B cell (primary cell): Measurements from ENCODE around the gene EPC1. TPM values are rescaled to one million over a fixed set of nuclear protein-coding genes. Genes with fewer than 3 reads are reported as not detected.

Experiments used
- ATAC-seq: fragments of 200-7000 bp; cut with Tn5 transposase; one replicate; pipeline ENCODE4 v1.10.0; 2021; ENCODE audit warnings: low read depth, mild to moderate bottlenecking, moderate number of reproducible peaks, moderate library complexity
- CTCF ChIA-PET: fragments of 350-600 bp; sonication (Branson Sonifier 250); formaldehyde crosslinking; loops from one replicate; lab custom pipeline; 2021; ENCODE audit warnings: antibody characterized with exemption, inconsistent platforms; lab: Charles Lee
- POLR2A ChIA-PET: fragments of 350-600 bp; sonication (Branson Sonifier 250); formaldehyde crosslinking; loops from one replicate; lab custom pipeline; 2021; ENCODE audit warnings: antibody characterized with exemption; lab: Charles Lee
- DNase-seq: peaks from one replicate; pipeline ENCODE4 v3.0.0; 2013
- H2AFZ ChIP-seq: 2 replicates; pipeline ENCODE4 v1.6.1; 2012; ENCODE audit warnings: mild to moderate bottlenecking, low read depth, low read length; ENCODE audit not compliant: insufficient read depth, poor library complexity, severe bottlenecking
- H3K27ac ChIP-seq, 2 donors: 1 replicate in 1 of 2; 2 replicates in 1 of 2; pipeline ENCODE4 v1.5.1; 2012 to 2013; ENCODE audit warnings: low read length in 2 of 2, mild to moderate bottlenecking in 2 of 2, moderate library complexity in 1 of 2
- H3K27me3 ChIP-seq, 4 experiments: fragments of 200-600 bp in 1 of 4; sonication (generic) in 1 of 4; replicated peaks in 1 of 4; 1 replicate in 2 of 4; 2 replicates in 2 of 4; pipeline versions ENCODE4 v1.6.1 to v1.7.0; 2013 to 2016; ENCODE audit warnings: low read length in 3 of 4, mild to moderate bottlenecking in 2 of 4, mixed read lengths in 1 of 4, moderate library complexity in 1 of 4; ENCODE audit not compliant: insufficient read depth in 4 of 4, control insufficient read depth in 3 of 4; ENCODE audit errors: control extremely low read depth in 1 of 4
- H3K36me3 ChIP-seq, 2 experiments: replicated peaks in 1 of 2; 1 replicate in 1 of 2; 2 replicates in 1 of 2; pipeline versions ENCODE4 v1.6.1 to v1.7.1; 2013; ENCODE audit warnings: low read length in 1 of 2; ENCODE audit not compliant: insufficient read depth in 2 of 2, control insufficient read depth in 1 of 2; ENCODE audit errors: control extremely low read depth in 1 of 2, extremely low read depth in 1 of 2
- H3K4me1 ChIP-seq, 2 donors: fragments of 200-600 bp in 1 of 2; sonication (generic) in 1 of 2; 1 replicate in 1 of 2; 2 replicates in 1 of 2; pipeline versions ENCODE4 v1.5.1 to v1.6.1; 2013 to 2017; ENCODE audit warnings: low read length in 2 of 2; ENCODE audit not compliant: control insufficient read depth in 2 of 2, insufficient read depth in 2 of 2
- H3K4me2 ChIP-seq: replicated peaks from 2 replicates; pipeline ENCODE3; 2012; ENCODE audit warnings: mild to moderate bottlenecking, low read depth, low read length; ENCODE audit not compliant: poor library complexity, severe bottlenecking
- H3K4me3 ChIP-seq, 5 experiments: fragments of 200-600 bp in 1 of 5; sonication (generic) in 1 of 5; 1 replicate in 3 of 5; 2 replicates in 2 of 5; pipeline versions ENCODE4 v1.5.1 to v1.7.0; 2011 to 2016; ENCODE audit warnings: low read length in 4 of 5, mild to moderate bottlenecking in 4 of 5, low read depth in 2 of 5, control low read depth in 1 of 5, moderate library complexity in 1 of 5; ENCODE audit not compliant: insufficient read depth in 1 of 5; ENCODE audit errors: control extremely low read depth in 1 of 5, extremely low read depth in 1 of 5
- H3K79me2 ChIP-seq: fragments of 200-600 bp; sonication (generic); one replicate; pipeline ENCODE4 v1.6.0; 2016; ENCODE audit warnings: low read length; ENCODE audit not compliant: control insufficient read depth, insufficient read depth
- H3K9ac ChIP-seq: fragments of 200-600 bp; sonication (generic); 2 replicates; pipeline ENCODE4 v1.6.1; 2017; ENCODE audit warnings: mild to moderate bottlenecking, low read length, moderate library complexity
- H3K9me3 ChIP-seq, 3 donors: one replicate each; pipeline versions ENCODE4 v1.6.1 to v1.7.1; 2013; ENCODE audit warnings: low read length in 2 of 3; ENCODE audit not compliant: control insufficient read depth in 2 of 3, insufficient read depth in 1 of 3; ENCODE audit errors: control extremely low read depth in 1 of 3
- H4K20me1 ChIP-seq: 2 replicates; pipeline ENCODE4 v1.6.0; 2012; ENCODE audit warnings: mild to moderate bottlenecking, low read length; ENCODE audit not compliant: insufficient read depth, control insufficient read depth, poor library complexity, severe bottlenecking
- H3K27ac Mint-ChIP-seq: one replicate; pipeline ENCODE4 v1.8.0; 2021; ENCODE audit warnings: mixed read lengths
- H3K27me3 Mint-ChIP-seq: one replicate; pipeline ENCODE4 v1.8.0; 2021; ENCODE audit warnings: mixed read lengths
- H3K4me1 Mint-ChIP-seq: one replicate; pipeline ENCODE4 v1.8.0; 2021; ENCODE audit warnings: mixed read lengths
- H3K4me3 Mint-ChIP-seq: one replicate; pipeline ENCODE4 v1.8.0; 2021; ENCODE audit warnings: mixed read lengths
- H3K9me3 Mint-ChIP-seq: one replicate; pipeline ENCODE4 v1.8.0; 2022; ENCODE audit warnings: mixed read lengths; ENCODE audit not compliant: insufficient read depth
- CTCF ChIP-seq: fragments of 200-600 bp; IDR thresholded peaks from one replicate; pipeline ENCODE4 v1.8.0; 2022; ENCODE audit warnings: antibody characterized with exemption, mild to moderate bottlenecking
- EZH2 ChIP-seq: IDR thresholded peaks from 2 replicates; pipeline ENCODE4 v1.6.1; 2012; ENCODE audit warnings: borderline replicate concordance, low read depth, mild to moderate bottlenecking, moderate library complexity, low read length; ENCODE audit not compliant: insufficient read depth, poor library complexity, severe bottlenecking
- WGBS: methylation state at CpG from one replicate; pipeline ENCODE4 v1.1.5; 2013; ENCODE audit warnings: missing lambda C conversion rate; ENCODE audit not compliant: insufficient coverage; 5-methylcytosine and 5-hydroxymethylcytosine counted together
- intact Hi-C: fragments of 100-400 bp; cut with micrococcal nuclease; formaldehyde crosslinking; loops from one replicate; pipeline ENCODE4 v1.10.0; 2022
- polyA plus RNA-seq: library from polyadenylated mRNA; depleted of rRNA; stranded (reverse); fragments of >200 nt; gene quantifications from 2 replicates; pipeline ENCODE4 v1.2.3, GENCODE V29; 2012
- total RNA-seq, 2 donors: library from RNA; stranded (reverse); fragments of 120-200 nt in 1 of 2; gene quantifications; 1 replicate in 1 of 2; 2 replicates in 1 of 2; pipeline versions ENCODE4 v1.2.3 to v1.2.4, GENCODE V29; 2013 to 2022

EPC1 gene
- total and polyA plus RNA-seq, 2 donors (not counting 1 experiment from before 2014, with no cell fraction given) = 120 to 220 TPM

- no peaks in the 10 kb centered on the region for H3K9me3 ChIP-seq
- Mint-ChIP-seq H3K27ac (peak overlapping the region; percentile 59), H3K9me3 (no peaks in the 10 kb centered on the region), H3K27me3 (no peaks in the 10 kb centered on the region), H3K4me3 (peak overlapping the region; percentile 36), H3K4me1 (peaks cover 87% of the 10 kb centered on the region)
- H3K27ac ChIP-seq = peak overlapping the region in 1 of 2 donors; percentile 8
- peaks cover 79% of the 10 kb centered on the region for H4K20me1 ChIP-seq
- peak overlapping the region; percentile 26 for H3K4me2 ChIP-seq
- H3K79me2 ChIP-seq = peaks cover 100% of the 10 kb centered on the region
- CTCF ChIA-PET = no interaction called here
- POLR2A ChIA-PET = no interaction called here
- no peak overlapping the region for H3K4me3 ChIP-seq
- H2AFZ ChIP-seq = no peak overlapping the region
- H3K36me3 ChIP-seq = peaks cover 6 to 8% of the 10 kb centered on the region in 2 experiments
- no peak overlapping the region for H3K9ac ChIP-seq
- intact Hi-C loops = no loop called here
- TF ChIP-seq CTCF = no peak
- no peak for TF ChIP-seq EZH2
- DNase-seq (no peak), ATAC-seq (no peak)
- H3K4me1 ChIP-seq = peaks cover 62 to 86% of the 10 kb centered on the region in 2 donors
- WGBS = 98% methylated on average over 3 of the region's 3 CpGs
- no peaks in the 10 kb centered on the region for H3K27me3 ChIP-seq
Measured at GRCh38 chr10:32338262-32338661, 8.7 kb downstream of the EPC1 start.

GRCh38 chr10:32337350-32337749 lies 9.6 kb downstream of the EPC1 start:
- no peaks in the 10 kb centered on the region for H3K9me3 ChIP-seq
- Mint-ChIP-seq H3K4me1 (peaks cover 91% of the 10 kb centered on the region), H3K27ac (no peak overlapping the region), H3K9me3 (no peaks in the 10 kb centered on the region), H3K4me3 (no peak overlapping the region), H3K27me3 (no peaks in the 10 kb centered on the region)
- peaks cover 70 to 92% of the 10 kb centered on the region in 2 donors for H3K4me1 ChIP-seq
- no peak overlapping the region for H3K4me3 ChIP-seq
- no peaks in the 10 kb centered on the region for H3K27me3 ChIP-seq
- H3K79me2 ChIP-seq = peaks cover 100% of the 10 kb centered on the region
- 78% methylated on average over 1 of the region's 1 CpG for WGBS
- ATAC-seq (no peak), DNase-seq (no peak)
- peaks cover 79% of the 10 kb centered on the region for H4K20me1 ChIP-seq
- ChIA-PET POLR2A (interaction anchor here (0.9 to 1.1 kb wide), 2 partner anchors 9 to 16 kb away, joined by 3 read pairs; no protein-coding TSS in a partner anchor), CTCF (interaction anchor here (0.6 to 2.6 kb wide), 4 partner anchors 9 to 83 kb away, joined by 3 to 11 read pairs (median 4); no protein-coding TSS in a partner anchor)
- no peak for TF ChIP-seq CTCF
- no peak for TF ChIP-seq EZH2
- intact Hi-C loops = no loop called here
- H3K36me3 ChIP-seq = peaks cover 4 to 12% of the 10 kb centered on the region in 2 experiments
- peak overlapping the region; percentile 18 for H3K4me2 ChIP-seq
- H3K9ac ChIP-seq = no peak overlapping the region
- H3K27ac ChIP-seq = peak overlapping the region in 1 of 2 donors; percentile 35
- H2AFZ ChIP-seq = no peak overlapping the region
